NCI-H748 (cell line): ENCODE results near the gene DVL1.

ENCODE experiments used
- DNase-seq: peaks from one replicate; lab custom pipeline; 2025; ENCODE audit not compliant: unreplicated experiment; lab: John Stamatoyannopoulos, UW

Gene DVL1

GRCh38 chr1:1299686-1300351, 49.4 kb downstream of the DVL1 start:
- DNase-seq: peak; percentile 11

- no peak for DNase-seq
These were observed 50.1 kb downstream of the DVL1 start for GRCh38 chr1:1298861-1299685.

GRCh38 chr1:1297802-1298424, 51.3 kb downstream of the DVL1 start:
- DNase-seq: no peak

GRCh38 chr1:1296070-1297061, 52.9 kb downstream of the DVL1 start:
- DNase-seq: no peak

GRCh38 chr1:1295154-1295923, 53.9 kb downstream of the DVL1 start:
- no peak for DNase-seq

GRCh38 chr1:1294250-1294890, 54.8 kb downstream of the DVL1 start:
- no peak for DNase-seq

GRCh38 chr1:1293263-1294249, 55.7 kb downstream of the DVL1 start:
- DNase-seq: no peak

GRCh38 chr1:1292851-1293250, 56.4 kb downstream of the DVL1 start:
- no peak for DNase-seq

- no peak for DNase-seq
These were observed 56.8 kb downstream of the DVL1 start for GRCh38 chr1:1292442-1292779.

GRCh38 chr1:1291548-1292441, 57.4 kb downstream of the DVL1 start:
- peak; percentile 81 for DNase-seq

GRCh38 chr1:1291023-1291528, 58.1 kb downstream of the DVL1 start:
- DNase-seq: peak; percentile 63

- peak; percentile 65 for DNase-seq
These were observed 58.9 kb downstream of the DVL1 start for GRCh38 chr1:1290238-1290731.

GRCh38 chr1:1287288-1288110, 61.7 kb downstream of the DVL1 start:
- no peak for DNase-seq

- DNase-seq: no peak
These were observed 62.6 kb downstream of the DVL1 start for GRCh38 chr1:1286313-1287261.
